Natural killer cell treated with Interleukin-12 subunit alpha and Interleukin-12 subunit beta and Interleukin-15 and Interleukin-18, amount 100 ng/mL, for 72 hours (primary cell): ENCODE results near the gene WBP1L. TPM values are rescaled to one million over a fixed set of nuclear protein-coding genes. Genes with fewer than 3 reads are reported as not detected.
A peak's percentile ranks its signal among the peaks of the same experiment; 100 is the strongest.
"Not testable (repeated sequence)": the region's sequence is repeated elsewhere in the genome, so short reads cannot be mapped to it uniquely, and the experiment has no call there.

Experiments
- ATAC-seq, 2 donors: fragments of 150-1000 bp; cut with Tn5 transposase in 1 of 2; sonication (Bioruptor Pico), chemical (Tn5 transposase) in 1 of 2; 2 replicates each; pipeline ENCODE4 v1.10.0; 2021
- DNase-seq: peaks from one replicate; pipeline ENCODE4 v3.0.0; 2022; ENCODE audit warnings: low spot score
- H3K27ac Mint-ChIP-seq, 2 donors: 1 replicate in 1 of 2; 2 replicates in 1 of 2; pipeline ENCODE4 v1.8.0; 2022; ENCODE audit warnings: mixed read lengths in 2 of 2, mild to moderate bottlenecking in 1 of 2, moderate library complexity in 1 of 2
- H3K27me3 Mint-ChIP-seq, 2 donors: 1 replicate in 1 of 2; 2 replicates in 1 of 2; pipeline ENCODE4 v1.8.0; 2022; ENCODE audit warnings: mixed read lengths in 2 of 2
- H3K36me3 Mint-ChIP-seq: one replicate; pipeline ENCODE4 v1.8.0; 2022; ENCODE audit warnings: mixed read lengths
- H3K4me1 Mint-ChIP-seq, 2 donors: 1 replicate in 1 of 2; 2 replicates in 1 of 2; pipeline ENCODE4 v1.8.0; 2022; ENCODE audit warnings: low read depth in 2 of 2, mixed read lengths in 2 of 2, mild to moderate bottlenecking in 1 of 2
- H3K4me3 Mint-ChIP-seq: one replicate; pipeline ENCODE4 v1.8.0; 2022; ENCODE audit warnings: mixed read lengths
- H3K9me3 Mint-ChIP-seq: 2 replicates; pipeline ENCODE4 v1.8.0; 2022; ENCODE audit warnings: mixed read lengths
- total RNA-seq, 2 donors: library from RNA; stranded (reverse); gene quantifications; one replicate each; pipeline ENCODE4 v1.2.3, GENCODE V29; 2022

WBP1L gene
- 10 to 100 TPM; 21.0 to 33.1 TPM for total RNA-seq

- ATAC-seq = peak; percentile 99
- Mint-ChIP-seq H3K27ac (peak within 1 kb of the TSS; percentile 88 to 89), H3K9me3 (peaks cover 5% of the 10 kb centered on the region), H3K36me3 (peaks cover 11% of the 10 kb centered on the region), H3K4me1 (peaks cover 28 to 50% of the 10 kb centered on the region in 2 donors), H3K4me3 (peak within 1 kb of the TSS; percentile 93), H3K27me3 (no peaks in the 10 kb centered on the region)
- DNase-seq = peak; percentile 96
Measured at GRCh38 chr10:102743588-102744373, at the start of gene WBP1L. TSS of gene WBP1L (plus strand) at chr10:102743948. CDS start at chr10:102744054, 106 bp downstream.

GRCh38 chr10:102695401-102695800 lies 48.3 kb upstream of the WBP1L start:
- H3K9me3 Mint-ChIP-seq, H3K4me3 Mint-ChIP-seq, H3K27me3 Mint-ChIP-seq, H3K4me1 Mint-ChIP-seq, DNase-seq, H3K27ac Mint-ChIP-seq, ATAC-seq: not testable (repeated sequence)
- peaks cover 14% of the 10 kb centered on the region for H3K36me3 Mint-ChIP-seq

GRCh38 chr10:102696736-102697135 lies 47.0 kb upstream of the WBP1L start:
- ATAC-seq (no peak), DNase-seq (no peak)
- Mint-ChIP-seq H3K4me1 (no peaks in the 10 kb centered on the region), H3K27ac (peak overlapping the region in 1 of 2 donors; percentile 4), H3K4me3 (no peak overlapping the region), H3K9me3 (no peaks in the 10 kb centered on the region), H3K27me3 (no peaks in the 10 kb centered on the region), H3K36me3 (peaks cover 14% of the 10 kb centered on the region)

GRCh38 chr10:102698894-102699293 lies 44.9 kb upstream of the WBP1L start:
- peaks cover 14% of the 10 kb centered on the region for H3K36me3 Mint-ChIP-seq
- ATAC-seq = no peak
- no peaks in the 10 kb centered on the region for H3K9me3 Mint-ChIP-seq

GRCh38 chr10:102701272-102701671 lies 42.5 kb upstream of the WBP1L start:
- Mint-ChIP-seq H3K27ac (no peak overlapping the region), H3K36me3 (peaks cover 14% of the 10 kb centered on the region), H3K4me3 (no peak overlapping the region), H3K4me1 (peaks cover 0 to 6% of the 10 kb centered on the region in 2 donors), H3K27me3 (no peaks in the 10 kb centered on the region), H3K9me3 (no peaks in the 10 kb centered on the region)
- no peak for DNase-seq
- no peak for ATAC-seq

More at GRCh38 chr10:102698894-102699293, 44.9 kb upstream of the WBP1L start:
- Mint-ChIP-seq H3K27me3 (no peaks in the 10 kb centered on the region), H3K4me1 (no peaks in the 10 kb centered on the region), H3K4me3 (no peak overlapping the region), H3K27ac (no peak overlapping the region)
- DNase-seq = no peak

GRCh38 chr10:102701796-102702195 lies 42.0 kb upstream of the WBP1L start:
- Mint-ChIP-seq H3K4me3 (no peak overlapping the region), H3K4me1 (peaks cover 0 to 6% of the 10 kb centered on the region in 2 donors), H3K9me3 (no peaks in the 10 kb centered on the region), H3K27me3 (no peaks in the 10 kb centered on the region), H3K36me3 (peaks cover 14% of the 10 kb centered on the region), H3K27ac (no peak overlapping the region)
- ATAC-seq (no peak), DNase-seq (no peak)

- no peaks in the 10 kb centered on the region for H3K9me3 Mint-ChIP-seq
- H3K4me3 Mint-ChIP-seq = no peak overlapping the region
- no peak for ATAC-seq
- H3K36me3 Mint-ChIP-seq = peaks cover 8% of the 10 kb centered on the region
- no peaks in the 10 kb centered on the region for H3K27me3 Mint-ChIP-seq
- no peak overlapping the region for H3K27ac Mint-ChIP-seq
- no peak for DNase-seq
- H3K4me1 Mint-ChIP-seq = peaks cover 0 to 9% of the 10 kb centered on the region in 2 donors
Measured at GRCh38 chr10:102702742-102703141, 41.0 kb upstream of the WBP1L start.

GRCh38 chr10:102704915-102705314 lies 38.8 kb upstream of the WBP1L start:
- Mint-ChIP-seq H3K36me3 (no peaks in the 10 kb centered on the region), H3K27me3 (no peaks in the 10 kb centered on the region), H3K9me3 (no peaks in the 10 kb centered on the region), H3K27ac (peak overlapping the region in 1 of 2 donors; percentile 40), H3K4me3 (no peak overlapping the region), H3K4me1 (peaks cover 1 to 9% of the 10 kb centered on the region in 2 donors)
- no peak for ATAC-seq
- no peak for DNase-seq

GRCh38 chr10:102705531-102705930 lies 38.2 kb upstream of the WBP1L start:
- Mint-ChIP-seq H3K27ac (peak overlapping the region in 1 of 2 donors; percentile 40), H3K27me3 (no peaks in the 10 kb centered on the region), H3K9me3 (no peaks in the 10 kb centered on the region), H3K4me3 (no peak overlapping the region), H3K36me3 (no peaks in the 10 kb centered on the region), H3K4me1 (peaks cover 8 to 9% of the 10 kb centered on the region in 2 donors)
- ATAC-seq (no peak), DNase-seq (no peak)

GRCh38 chr10:102710609-102711008 lies 33.1 kb upstream of the WBP1L start:
- Mint-ChIP-seq H3K4me1 (peaks cover 19 to 33% of the 10 kb centered on the region in 2 donors), H3K9me3 (no peaks in the 10 kb centered on the region), H3K4me3 (peak overlapping the region; percentile 49), H3K27me3 (no peaks in the 10 kb centered on the region), H3K27ac (peak overlapping the region; percentile 42 to 68), H3K36me3 (no peaks in the 10 kb centered on the region)
- DNase-seq = no peak
- peak in 1 of 2 donors; percentile 8 for ATAC-seq

- peak overlapping the region in 1 of 2 donors; percentile 68 for H3K27ac Mint-ChIP-seq
- no peaks in the 10 kb centered on the region for H3K27me3 Mint-ChIP-seq
- H3K36me3 Mint-ChIP-seq = no peaks in the 10 kb centered on the region
- H3K9me3 Mint-ChIP-seq = no peaks in the 10 kb centered on the region
- DNase-seq (no peak), ATAC-seq (no peak)
- H3K4me1 Mint-ChIP-seq = peaks cover 24 to 39% of the 10 kb centered on the region in 2 donors
- peak overlapping the region; percentile 83 for H3K4me3 Mint-ChIP-seq
Measured at GRCh38 chr10:102712089-102712488, 31.7 kb upstream of the WBP1L start.

GRCh38 chr10:102712843-102713538 lies 30.8 kb upstream of the WBP1L start:
- Mint-ChIP-seq H3K4me1 (peaks cover 24 to 45% of the 10 kb centered on the region in 2 donors), H3K27me3 (no peaks in the 10 kb centered on the region), H3K4me3 (peak overlapping the region; percentile 83), H3K27ac (peak overlapping the region; percentile 68 to 81), H3K36me3 (peaks cover 6% of the 10 kb centered on the region), H3K9me3 (no peaks in the 10 kb centered on the region)
- no peak for ATAC-seq
- DNase-seq = no peak

GRCh38 chr10:102713539-102713813 lies 30.3 kb upstream of the WBP1L start:
- Mint-ChIP-seq H3K4me3 (peak overlapping the region; percentile 83), H3K36me3 (peaks cover 8% of the 10 kb centered on the region), H3K9me3 (no peaks in the 10 kb centered on the region), H3K27ac (peak overlapping the region; percentile 68 to 81), H3K4me1 (peaks cover 24 to 47% of the 10 kb centered on the region in 2 donors), H3K27me3 (no peaks in the 10 kb centered on the region)
- DNase-seq (no peak), ATAC-seq (peak; percentile 66)
